Kidney (tissue), 14 donors: ENCODE measurements around the gene BTBD9. TPM values are rescaled to one million over a fixed set of nuclear protein-coding genes. Genes with fewer than 3 reads are reported as not detected.

ENCODE experiments used
- DNase-seq, 5 donors: peaks; one replicate each; pipeline ENCODE4 v3.0.0-alpha.2; 2013 to 2020
- FAIRE-seq: peaks from 2 replicates; lab custom pipeline; 2012; peaks lifted over from hg19 to GRCh38; lab: Jason Lieb, UNC
- H3K27ac ChIP-seq, 2 donors: one replicate each; pipeline ENCODE4 v1.7.0; 2013; ENCODE audit warnings: low read depth in 2 of 2, low read length in 2 of 2, inconsistent platforms in 1 of 2
- H3K27me3 ChIP-seq: one replicate; pipeline ENCODE4 v1.7.1; 2013; ENCODE audit warnings: low read length, inconsistent platforms; ENCODE audit not compliant: control insufficient read depth, insufficient read depth
- H3K36me3 ChIP-seq, 3 donors: one replicate each; pipeline versions ENCODE4 v1.7.0 to v1.7.1; 2013; ENCODE audit warnings: low read length in 3 of 3, control low read depth in 1 of 3, inconsistent platforms in 1 of 3; ENCODE audit not compliant: insufficient read depth in 3 of 3, control insufficient read depth in 2 of 3
- H3K4me1 ChIP-seq, 3 donors: one replicate each; pipeline versions ENCODE4 v1.7.0 to v1.7.1; 2013; ENCODE audit warnings: low read length in 3 of 3, inconsistent platforms in 1 of 3, low read depth in 1 of 3; ENCODE audit not compliant: control insufficient read depth in 2 of 3, insufficient read depth in 2 of 3
- H3K4me3 ChIP-seq, 3 donors: one replicate each; pipeline versions ENCODE4 v1.7.0 to v1.8.1; 2013; ENCODE audit warnings: low read length in 3 of 3, control low read depth in 1 of 3, inconsistent platforms in 1 of 3
- H3K9ac ChIP-seq, 3 donors: one replicate each; pipeline versions ENCODE4 v1.7.0 to v1.7.1; 2013; ENCODE audit warnings: low read length in 3 of 3, control low read depth in 1 of 3, inconsistent platforms in 1 of 3
- H3K9me3 ChIP-seq, 3 donors: one replicate each; pipeline versions ENCODE4 v1.7.0 to v1.7.1; 2013; ENCODE audit warnings: low read length in 3 of 3, control low read depth in 1 of 3, inconsistent platforms in 1 of 3; ENCODE audit not compliant: control insufficient read depth in 2 of 3, insufficient read depth in 1 of 3
- intact Hi-C: fragments of 100-400 bp; cut with DNase I; formaldehyde crosslinking; loops from one replicate; pipeline ENCODE4 v1.11.1; 2022
- polyA plus RNA-seq: library from polyadenylated mRNA; stranded (reverse); fragments of 350-450 nt; fragmentation: Illumina TruSeq; extraction: RNeasy Lipid Tissue Mini Kit (QIAGEN cat#74804); gene quantifications from one replicate; pipeline ENCODE4 v1.2.3, GENCODE V29; 2014; ENCODE audit warnings: low read depth, low replicate concordance; ENCODE audit not compliant: insufficient read depth
- total RNA-seq: library from RNA; stranded (reverse); fragmentation: NEBNext Ultra II Directional; extraction: Animal tissue kit (Norgen Biotek cat#: 25700); gene quantifications from one replicate; pipeline ENCODE4 v1.2.1, GENCODE V29; 2021
- TF ChIP-seq, protein P1 (sequence below): IDR thresholded peaks from 3 replicates; pipeline ENCODE4 v1.5.1; 2012; ENCODE audit warnings: mild to moderate bottlenecking, moderate library complexity, borderline replicate concordance; ENCODE audit not compliant: insufficient read depth; ENCODE audit errors: extremely low read depth
- donor health status: control.
- donor health status: control.
- donor health status: control.
- donor health status: control.
- donor health status: control.
- donor health status: DM: yes; HTN: yes; CAD: no.
- donor health status: Normal renal cell carcinoma (clear cell type).

Gene BTBD9
- total and polyA plus RNA-seq, 2 donors from 2014 or later, result 4.2 to 29.9 TPM

DNA sequence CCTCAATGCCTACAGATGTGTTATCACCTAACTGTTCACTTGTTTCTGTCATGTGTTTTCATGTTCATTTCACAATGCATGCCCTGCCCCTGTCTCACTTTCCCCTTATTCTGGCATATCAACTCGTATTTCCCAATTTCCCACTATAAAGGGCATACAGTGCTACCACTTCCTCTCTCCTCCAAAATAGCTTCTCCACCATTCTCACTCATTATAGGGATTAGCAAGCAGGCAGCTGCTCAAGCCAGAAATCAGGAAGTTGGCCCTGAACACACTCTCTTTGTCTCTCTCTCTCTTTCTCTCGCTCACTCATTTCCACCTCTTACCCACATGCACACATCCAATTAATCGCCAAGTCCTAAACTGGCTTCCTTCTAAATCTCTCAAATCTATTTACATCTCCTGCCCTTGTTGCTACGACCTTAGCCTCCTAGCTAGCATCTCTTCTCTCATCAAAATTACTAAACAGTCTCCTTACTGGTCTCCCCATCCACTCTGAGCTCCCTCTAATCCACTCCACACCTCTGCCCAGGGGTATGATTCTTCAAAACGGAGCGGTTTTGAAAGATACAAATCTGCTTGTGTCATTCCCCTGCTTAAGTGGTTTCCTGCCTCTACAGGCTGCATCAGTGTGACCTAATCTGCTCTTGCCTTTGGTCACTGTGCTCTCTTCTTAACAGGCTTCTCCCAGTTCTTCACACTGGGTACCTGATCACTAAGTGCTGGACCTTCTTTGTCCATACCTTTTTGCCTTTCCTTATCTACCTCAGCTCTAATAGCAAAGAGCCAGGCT, 196.2 kb downstream of the BTBD9 start:
- no peak for FAIRE-seq
- no peak overlapping the region for H3K27ac ChIP-seq
- H3K27me3 ChIP-seq, result no peaks in the 10 kb centered on the region
- peaks cover 0 to 4% (median 0%) of the 10 kb centered on the region in 3 donors for H3K4me1 ChIP-seq
- intact Hi-C loops, result no loop called here
- no peak overlapping the region for H3K4me3 ChIP-seq
- H3K9me3 ChIP-seq, result no peaks in the 10 kb centered on the region
- TF ChIP-seq, protein P1, sequence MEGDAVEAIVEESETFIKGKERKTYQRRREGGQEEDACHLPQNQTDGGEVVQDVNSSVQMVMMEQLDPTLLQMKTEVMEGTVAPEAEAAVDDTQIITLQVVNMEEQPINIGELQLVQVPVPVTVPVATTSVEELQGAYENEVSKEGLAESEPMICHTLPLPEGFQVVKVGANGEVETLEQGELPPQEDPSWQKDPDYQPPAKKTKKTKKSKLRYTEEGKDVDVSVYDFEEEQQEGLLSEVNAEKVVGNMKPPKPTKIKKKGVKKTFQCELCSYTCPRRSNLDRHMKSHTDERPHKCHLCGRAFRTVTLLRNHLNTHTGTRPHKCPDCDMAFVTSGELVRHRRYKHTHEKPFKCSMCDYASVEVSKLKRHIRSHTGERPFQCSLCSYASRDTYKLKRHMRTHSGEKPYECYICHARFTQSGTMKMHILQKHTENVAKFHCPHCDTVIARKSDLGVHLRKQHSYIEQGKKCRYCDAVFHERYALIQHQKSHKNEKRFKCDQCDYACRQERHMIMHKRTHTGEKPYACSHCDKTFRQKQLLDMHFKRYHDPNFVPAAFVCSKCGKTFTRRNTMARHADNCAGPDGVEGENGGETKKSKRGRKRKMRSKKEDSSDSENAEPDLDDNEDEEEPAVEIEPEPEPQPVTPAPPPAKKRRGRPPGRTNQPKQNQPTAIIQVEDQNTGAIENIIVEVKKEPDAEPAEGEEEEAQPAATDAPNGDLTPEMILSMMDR, result no peak
- DNase-seq, result no peak
- no peaks in the 10 kb centered on the region for H3K36me3 ChIP-seq
- no peak overlapping the region for H3K9ac ChIP-seq

DNA sequence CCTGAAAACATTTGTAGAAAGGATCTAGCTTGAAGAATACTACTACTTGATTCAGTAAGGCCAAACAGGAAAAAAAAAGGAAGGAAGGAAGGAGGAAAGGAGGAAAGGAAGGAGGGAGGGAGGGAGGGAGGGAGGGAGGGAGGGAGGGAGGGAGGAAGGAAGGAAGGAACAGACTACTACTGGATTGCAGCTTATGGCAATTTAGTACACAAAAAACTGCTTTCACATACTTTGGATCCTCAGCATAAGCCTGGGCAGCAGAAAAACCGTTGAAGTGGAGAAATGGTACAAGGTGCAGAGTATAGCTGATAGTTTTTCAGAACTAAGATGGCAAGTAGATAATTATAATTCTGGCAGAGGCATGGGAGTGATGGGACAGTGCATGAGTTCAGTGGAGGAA, 201.6 kb downstream of the BTBD9 start:
- Histone ChIP-seq H3K4me1 (no peaks in the 10 kb centered on the region), H3K36me3 (no peaks in the 10 kb centered on the region), H3K27me3 (no peaks in the 10 kb centered on the region), H3K9ac (no peak overlapping the region), H3K4me3 (no peak overlapping the region), H3K9me3 (no peaks in the 10 kb centered on the region), H3K27ac (no peak overlapping the region)
- DNase-seq (no peak), FAIRE-seq (no peak)
- TF ChIP-seq, protein P1, result no peak
- intact Hi-C loops, result no loop called here

DNA sequence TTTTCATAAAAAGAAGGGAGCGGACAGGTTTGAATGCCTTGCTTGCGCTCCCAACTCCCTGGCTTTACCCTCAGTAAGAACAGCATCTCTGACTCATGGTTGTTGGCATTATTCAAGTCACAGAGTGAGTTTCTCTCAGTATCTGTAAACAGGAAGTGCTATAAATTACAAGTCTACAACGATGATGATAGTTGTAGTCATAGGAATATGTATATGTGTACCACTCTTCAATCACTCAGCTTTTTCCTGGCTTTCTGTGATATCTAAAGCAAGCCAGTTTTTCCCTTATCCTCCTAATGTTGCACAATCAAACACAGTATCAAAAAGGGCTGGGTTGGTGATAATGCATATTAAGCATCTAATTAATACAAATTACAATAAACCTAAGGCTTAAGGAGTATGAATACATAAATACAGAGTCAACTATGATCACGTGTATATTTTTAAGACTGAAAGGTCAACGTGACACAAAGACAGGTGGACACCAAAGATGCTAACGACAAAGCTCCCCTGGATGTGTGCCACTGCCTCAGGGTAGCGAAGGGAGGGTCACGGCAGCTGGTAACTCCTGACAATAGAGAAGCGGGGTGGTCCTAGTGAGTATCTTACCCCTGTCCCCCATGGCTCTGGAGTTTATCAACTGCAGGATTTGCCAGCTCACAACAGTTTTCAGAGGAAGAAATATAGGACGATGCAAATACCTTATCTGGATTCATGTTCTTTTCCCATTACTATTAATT, 202.8 kb downstream of the BTBD9 start:
- Histone ChIP-seq H3K36me3 (no peaks in the 10 kb centered on the region), H3K4me1 (no peaks in the 10 kb centered on the region), H3K27me3 (no peaks in the 10 kb centered on the region), H3K4me3 (no peak overlapping the region), H3K9ac (no peak overlapping the region), H3K9me3 (peaks cover 0 to 5% (median 0%) of the 10 kb centered on the region in 3 donors), H3K27ac (no peak overlapping the region)
- TF ChIP-seq, protein P1, result no peak
- DNase-seq (no peak), FAIRE-seq (no peak)
- intact Hi-C loops, result no loop called here
